ENCODE results near the gene VGF. TPM values are rescaled to one million over a fixed set of nuclear protein-coding genes. Genes with fewer than 3 reads are reported as not detected.

The VGF gene
- total and polyA plus RNA-seq, 12 donors: 0.97 to 14.3 (median 4.6) TPM; not detected in 3

DNA sequence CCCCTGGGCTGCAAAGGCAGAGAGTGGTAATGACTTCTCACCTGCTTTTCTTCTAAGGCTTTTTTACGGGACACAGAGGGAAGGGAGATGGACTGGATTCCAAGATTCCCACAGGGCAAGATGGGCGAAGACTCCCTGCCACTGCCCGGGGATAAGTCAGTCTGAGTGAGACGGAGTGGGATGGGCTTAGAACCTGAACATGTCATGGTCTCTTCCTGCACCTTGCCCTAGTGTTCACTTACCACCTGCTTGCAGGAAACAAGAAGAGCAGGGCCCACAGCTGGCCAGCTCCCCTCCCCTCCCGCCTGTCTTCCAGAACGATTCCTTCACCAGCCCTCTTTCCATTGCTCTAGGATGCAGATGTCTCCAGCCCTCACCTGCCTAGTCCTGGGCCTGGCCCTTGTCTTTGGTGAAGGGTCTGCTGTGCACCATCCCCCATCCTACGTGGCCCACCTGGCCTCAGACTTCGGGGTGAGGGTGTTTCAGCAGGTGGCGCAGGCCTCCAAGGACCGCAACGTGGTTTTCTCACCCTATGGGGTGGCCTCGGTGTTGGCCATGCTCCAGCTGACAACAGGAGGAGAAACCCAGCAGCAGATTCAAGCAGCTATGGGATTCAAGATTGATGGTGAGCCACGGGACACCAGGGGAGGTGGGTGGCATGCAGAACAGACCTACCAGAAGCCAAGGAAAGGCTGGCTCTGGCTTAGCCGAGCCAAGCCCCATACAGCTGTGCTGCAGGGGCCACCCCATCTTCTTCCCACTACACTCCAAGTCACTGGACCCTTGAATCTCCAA, 37.1 kb downstream of the VGF start:
- Histone ChIP-seq H3K27ac (peak overlapping the region in 2 of 5 donors; percentile 29 to 82), H3K36me3 (replicated peaks in 1 of 2) (no peaks in the 10 kb centered on the region), H3K9me3 (replicated peaks in 1 of 3) (no peaks in the 10 kb centered on the region), H3K4me3 (peak overlapping the region in 1 of 4 donors; percentile 47), H3K27me3 (no peaks in the 10 kb centered on the region), H3K4me1 (replicated peaks in 1 of 2) (peaks cover 12 to 31% of the 10 kb centered on the region in 2 donors)
- peak in 1 of 2 donors; percentile 12 for TF ChIP-seq POLR2A (IDR thresholded peaks at IDR 0.05)
- no peak for TF ChIP-seq CTCF (IDR thresholded peaks at IDR 0.05)
- no peak for DNase-seq
- intact Hi-C loops (cut with DNase I): no loop called here
- 85 to 90% (median 86%) methylated on average over 11 to 14 of the region's 14 CpGs for WGBS, 4 donors

DNA sequence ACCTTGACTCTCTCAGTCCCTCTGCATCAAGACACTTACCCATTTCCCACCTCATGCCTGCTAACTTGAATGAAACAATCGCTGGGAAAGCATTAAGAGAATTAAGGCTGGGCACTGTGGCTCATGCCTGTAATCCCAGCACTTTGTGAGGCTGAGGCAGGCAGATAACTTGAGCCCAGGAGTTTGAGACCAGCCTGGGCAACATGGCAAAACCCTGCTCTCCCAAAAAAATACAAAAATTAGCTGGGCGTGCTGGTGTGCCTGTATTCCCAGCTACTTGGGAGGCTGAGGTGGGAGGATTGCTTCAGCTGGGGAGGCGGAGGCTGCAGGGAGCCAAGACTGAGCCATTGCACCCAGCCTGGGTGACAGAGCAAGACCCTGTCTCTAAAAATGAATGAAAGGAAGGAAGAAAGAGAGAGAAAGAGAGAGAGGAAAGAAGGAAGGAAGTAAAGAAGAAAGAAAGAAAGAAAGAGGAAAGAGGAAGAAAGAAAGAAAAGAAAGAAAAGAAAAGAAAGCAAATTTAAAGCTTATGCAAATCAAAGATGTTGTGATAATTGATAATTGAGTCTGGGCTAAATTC, 37.8 kb downstream of the VGF start:
- Histone ChIP-seq H3K9me3 (replicated peaks in 1 of 3) (no peaks in the 10 kb centered on the region), H3K27me3 (no peaks in the 10 kb centered on the region), H3K4me3 (peak overlapping the region in 1 of 4 donors; percentile 47), H3K36me3 (replicated peaks in 1 of 2) (no peaks in the 10 kb centered on the region), H3K4me1 (replicated peaks in 1 of 2) (peaks cover 18 to 38% of the 10 kb centered on the region in 2 donors), H3K27ac (peak overlapping the region in 4 of 5 donors; percentile 3 to 86 (median 53))
- DNase-seq: no peak
- TF ChIP-seq POLR2A (IDR thresholded peaks at IDR 0.05) (no peak), CTCF (IDR thresholded peaks at IDR 0.05) (no peak)
- WGBS, 4 donors: 78 to 92% (median 84%) methylated on average over 3 of the region's 3 CpGs
- intact Hi-C loops (cut with DNase I): no loop called here

- peak within 1 kb of the TSS; percentile 43 to 86 (median 61) for H3K27ac ChIP-seq
- TF ChIP-seq POLR2A (IDR thresholded peaks at IDR 0.05) (peak; percentile 81 to 86), CTCF (IDR thresholded peaks at IDR 0.05) (peak; percentile 9 to 44 (median 28))
- H3K9me3 ChIP-seq (replicated peaks in 1 of 3): no peaks in the 10 kb centered on the region
- H3K4me3 ChIP-seq: peak within 1 kb of the TSS in 1 of 4 donors; percentile 47
- 8 to 13% (median 9%) methylated on average over 16 to 22 of the region's 22 CpGs for WGBS, 4 donors
- no peaks in the 10 kb centered on the region for H3K27me3 ChIP-seq
- peaks cover 20 to 40% of the 10 kb centered on the region in 2 donors for H3K4me1 ChIP-seq (replicated peaks in 1 of 2)
- H3K36me3 ChIP-seq (replicated peaks in 1 of 2): no peaks in the 10 kb centered on the region
- peak; percentile 75 to 97 (median 92) for DNase-seq
- intact Hi-C loops (cut with DNase I): no loop called here
These were observed 38.5 kb downstream of the VGF start, which contains the start of gene SERPINE1 for GRCh38 chr7:101126651-101127459. SERPINE1 (plus strand) TSS chr7:101127104; CDS start chr7:101128394, 1,290 bp downstream.
